Non-pigmented ciliary epithelial cell (primary cell): ENCODE measurements around the gene LIAS.
"Not testable (repeated sequence)": the region's sequence is repeated elsewhere in the genome, so short reads cannot be mapped to it uniquely, and the experiment has no call there.

Experiments used
- DNase-seq: peaks from one replicate; pipeline ENCODE4 v3.0.0-alpha.2; 2010; ENCODE audit warnings: low read depth

Gene LIAS

GRCh38 chr4:39458505-39459300, at the start of gene LIAS, which contains the start of gene RPL9:
Gene LIAS (plus strand): TSS chr4:39459056. CDS start chr4:39459118, 62 bp downstream.
Gene RPL9 (minus strand): TSS chr4:39458922. CDS start chr4:39458439, 483 bp downstream.
- DNase-seq: peak; percentile 99

GRCh38 chr4:39410415-39410814, 48.4 kb upstream of the LIAS start:
- no peak for DNase-seq

GRCh38 chr4:39411561-39411960, 47.3 kb upstream of the LIAS start:
- DNase-seq: not testable (repeated sequence)

- DNase-seq: no peak
Observed at GRCh38 chr4:39415678-39416283, 43.1 kb upstream of the LIAS start.

GRCh38 chr4:39422247-39422646, 36.6 kb upstream of the LIAS start:
- DNase-seq: no peak

- not testable (repeated sequence) for DNase-seq
Observed at GRCh38 chr4:39425297-39425696, 33.6 kb upstream of the LIAS start.

- DNase-seq: no peak
Observed at GRCh38 chr4:39426728-39427127, 32.1 kb upstream of the LIAS start.

- DNase-seq: no peak
Observed at GRCh38 chr4:39427520-39428114, 31.2 kb upstream of the LIAS start.

- no peak for DNase-seq
Observed at GRCh38 chr4:39429476-39430334, 29.2 kb upstream of the LIAS start.

GRCh38 chr4:39433878-39434492, 24.9 kb upstream of the LIAS start:
- DNase-seq: no peak

- no peak for DNase-seq
Observed at GRCh38 chr4:39435659-39436563, 22.9 kb upstream of the LIAS start.

- no peak for DNase-seq
Observed at GRCh38 chr4:39441593-39441992, 17.3 kb upstream of the LIAS start.

GRCh38 chr4:39442998-39443397, 15.9 kb upstream of the LIAS start:
- DNase-seq: no peak

- no peak for DNase-seq
Observed at GRCh38 chr4:39446483-39446841, 12.4 kb upstream of the LIAS start.

- DNase-seq: no peak
Observed at GRCh38 chr4:39446842-39447573, 11.8 kb upstream of the LIAS start.

- DNase-seq: no peak
Observed at GRCh38 chr4:39450618-39451017, 8.2 kb upstream of the LIAS start.

- no peak for DNase-seq
Observed at GRCh38 chr4:39451423-39452023, 7.3 kb upstream of the LIAS start.

GRCh38 chr4:39452153-39452859, 6.5 kb upstream of the LIAS start:
- no peak for DNase-seq
